CD14-positive monocyte (primary cell): Measurements from ENCODE around the gene CCR8. TPM values are rescaled to one million over a fixed set of nuclear protein-coding genes. Genes with fewer than 3 reads are reported as not detected.
A peak's percentile ranks its signal among the peaks of the same experiment; 100 is the strongest.

Experiments used
- DNase-seq, 3 donors: peaks; one replicate each; pipeline ENCODE4 v3.0.0-alpha.2; 2011 to 2022
- H2AFZ ChIP-seq: 2 replicates; pipeline ENCODE4 v1.6.0; 2012; ENCODE audit warnings: mild to moderate bottlenecking, low read depth, low read length, inconsistent platforms; ENCODE audit not compliant: insufficient read depth, poor library complexity, severe bottlenecking
- H3K27ac ChIP-seq, 2 donors: 1 replicate in 1 of 2; 2 replicates in 1 of 2; pipeline ENCODE4 v1.5.1; 2012 to 2013; ENCODE audit warnings: low read length in 2 of 2, control low read depth in 1 of 2, inconsistent platforms in 1 of 2, low read depth in 1 of 2, mild to moderate bottlenecking in 1 of 2
- H3K27me3 ChIP-seq, 2 donors: one replicate each; pipeline versions ENCODE4 v1.6.0 to v1.6.1; 2011 to 2013; ENCODE audit warnings: low read length in 2 of 2; ENCODE audit not compliant: control insufficient read depth in 2 of 2, insufficient read depth in 2 of 2
- H3K36me3 ChIP-seq, 2 donors: replicated peaks in 1 of 2; 1 replicate in 1 of 2; 2 replicates in 1 of 2; pipeline versions ENCODE4 v1.5.1 to v1.6.1; 2012 to 2013; ENCODE audit warnings: low read length in 2 of 2, control low read depth in 1 of 2, inconsistent platforms in 1 of 2, mild to moderate bottlenecking in 1 of 2; ENCODE audit not compliant: insufficient read depth in 2 of 2, control insufficient read depth in 1 of 2
- H3K4me1 ChIP-seq, 2 donors: 1 replicate in 1 of 2; 2 replicates in 1 of 2; pipeline versions ENCODE4 v1.5.1 to v1.6.1; 2012 to 2013; ENCODE audit warnings: low read length in 2 of 2, control low read depth in 1 of 2, inconsistent platforms in 1 of 2, mild to moderate bottlenecking in 1 of 2, moderate library complexity in 1 of 2; ENCODE audit not compliant: insufficient read depth in 2 of 2, control insufficient read depth in 1 of 2
- H3K4me2 ChIP-seq: replicated peaks from 2 replicates; pipeline ENCODE3; 2012; ENCODE audit warnings: low read length, moderate library complexity, mild to moderate bottlenecking; ENCODE audit not compliant: poor library complexity, severe bottlenecking; ENCODE audit errors: extremely low read depth
- H3K4me3 ChIP-seq, 3 experiments: fragments of 200-600 bp in 1 of 3; sonication (generic) in 1 of 3; replicated peaks in 1 of 3; 1 replicate in 2 of 3; 2 replicates in 1 of 3; pipeline ENCODE4 v1.5.1; 2011 to 2013; ENCODE audit warnings: low read length in 3 of 3, mild to moderate bottlenecking in 3 of 3, control low read depth in 2 of 3, low read depth in 2 of 3, inconsistent platforms in 1 of 3, moderate library complexity in 1 of 3
- H3K79me2 ChIP-seq: 2 replicates; pipeline ENCODE4 v1.6.0; 2012; ENCODE audit warnings: mild to moderate bottlenecking, control low read depth, inconsistent platforms, low read length, moderate library complexity; ENCODE audit not compliant: insufficient read depth
- H3K9ac ChIP-seq: 2 replicates; pipeline ENCODE4 v1.6.0; 2017; ENCODE audit warnings: low read length, mild to moderate bottlenecking; ENCODE audit not compliant: insufficient read depth, poor library complexity, severe bottlenecking
- H3K9me3 ChIP-seq, 2 donors: replicated peaks in 1 of 2; 1 replicate in 1 of 2; 2 replicates in 1 of 2; pipeline versions ENCODE4 v1.5.1 to v1.6.1; 2012 to 2013; ENCODE audit warnings: low read length in 2 of 2, control low read depth in 1 of 2; ENCODE audit not compliant: control insufficient read depth in 1 of 2, insufficient read depth in 1 of 2
- H4K20me1 ChIP-seq: 2 replicates; pipeline ENCODE4 v1.6.0; 2012; ENCODE audit warnings: mild to moderate bottlenecking, low read length, control low read depth, moderate library complexity; ENCODE audit not compliant: insufficient read depth
- H3K27ac Mint-ChIP-seq, 7 donors: one replicate each; pipeline ENCODE4 v1.8.0; 2020; ENCODE audit warnings: mild to moderate bottlenecking in 7 of 7, mixed read lengths in 7 of 7, moderate library complexity in 6 of 7, inconsistent platforms in 2 of 7
- H3K27me3 Mint-ChIP-seq, 3 donors: one replicate each; pipeline ENCODE4 v1.8.0; 2021 to 2022; ENCODE audit warnings: low read depth in 3 of 3, mild to moderate bottlenecking in 3 of 3, mixed read lengths in 3 of 3, moderate library complexity in 3 of 3, inconsistent platforms in 1 of 3
- H3K36me3 Mint-ChIP-seq, 2 donors: one replicate each; pipeline ENCODE4 v1.8.0; 2020; ENCODE audit warnings: mixed read lengths in 2 of 2, inconsistent platforms in 1 of 2, mild to moderate bottlenecking in 1 of 2
- H3K4me1 Mint-ChIP-seq: one replicate; pipeline ENCODE4 v1.8.0; 2020; ENCODE audit warnings: mild to moderate bottlenecking, mixed read lengths
- H3K4me3 Mint-ChIP-seq, 2 donors: one replicate each; pipeline ENCODE4 v1.8.0; 2020; ENCODE audit warnings: mild to moderate bottlenecking in 2 of 2, mixed read lengths in 2 of 2, moderate library complexity in 1 of 2
- H3K9me3 Mint-ChIP-seq, 7 donors: one replicate each; pipeline ENCODE4 v1.8.0; 2020 to 2022; ENCODE audit warnings: mixed read lengths in 7 of 7, mild to moderate bottlenecking in 6 of 7, moderate library complexity in 6 of 7, inconsistent platforms in 2 of 7
- WGBS: methylation state at CpG from one replicate; pipeline ENCODE4 v1.1.5; 2013; ENCODE audit warnings: missing lambda C conversion rate; ENCODE audit not compliant: insufficient coverage; 5-methylcytosine and 5-hydroxymethylcytosine counted together
- intact Hi-C, 2 donors: fragments of 100-400 bp; cut with micrococcal nuclease; formaldehyde crosslinking; loops; one replicate each; pipeline versions ENCODE4 v1.15.0 to v1.15.1; 2023
- polyA plus RNA-seq, 3 donors: library from polyadenylated mRNA; depleted of rRNA in 1 of 3; unstranded in 2 of 3; stranded (reverse) in 1 of 3; fragments of 300-500 nt in 2 of 3; fragments of >200 nt in 1 of 3; fragmentation: Illumina TruSeq in 2 of 3; gene quantifications; 1 replicate in 2 of 3; 2 replicates in 1 of 3; pipeline ENCODE4 v1.2.3, GENCODE V29; 2012 to 2021
- TF ChIP-seq, protein P1 (sequence below): fragments of 200-600 bp; IDR thresholded peaks from one replicate; pipeline ENCODE4 v1.8.0; 2022; ENCODE audit warnings: antibody characterized with exemption, mild to moderate bottlenecking

CCR8 gene
- polyA plus RNA-seq, 3 donors = not detected

DNA sequence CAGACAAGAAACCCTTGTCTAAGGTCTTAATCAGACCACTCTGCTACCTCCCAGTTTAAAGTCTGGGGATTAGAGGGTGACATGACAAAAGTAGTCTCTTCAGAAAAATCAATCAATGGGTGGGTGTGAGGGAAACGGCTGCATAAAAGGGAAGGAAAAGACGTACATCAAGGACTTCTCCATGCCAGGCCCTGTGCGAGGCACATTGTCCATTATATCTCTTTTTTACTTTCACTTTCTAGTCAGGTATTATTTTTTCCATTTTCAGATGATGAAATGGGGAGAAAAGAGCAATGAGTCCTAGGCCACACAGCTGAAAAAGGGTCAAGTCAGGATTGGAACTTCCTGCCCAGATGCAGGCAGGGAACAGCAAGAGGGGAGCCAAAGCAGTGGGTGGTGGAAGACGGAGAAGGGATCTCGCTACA lies 45.0 kb upstream of the CCR8 start:
- H3K27me3 Mint-ChIP-seq = peaks cover 0 to 2% (median 0%) of the 10 kb centered on the region in 3 donors
- H3K36me3 Mint-ChIP-seq = no peaks in the 10 kb centered on the region
- WGBS = no CpG with 5 or more reads among the region's 5 CpGs
- peaks cover 0 to 3% (median 0%) of the 10 kb centered on the region in 7 donors for H3K9me3 Mint-ChIP-seq
- Histone ChIP-seq H3K9me3 (no peaks in the 10 kb centered on the region), H3K79me2 (peaks cover 21% of the 10 kb centered on the region), H3K27ac (peak overlapping the region; percentile 30 to 43), H4K20me1 (no peaks in the 10 kb centered on the region), H3K4me3 (peak overlapping the region in 1 of 3 experiments; percentile 26), H3K27me3 (no peaks in the 10 kb centered on the region), H2AFZ (no peak overlapping the region), H3K36me3 (no peaks in the 10 kb centered on the region), H3K4me2 (peak overlapping the region; percentile 25), H3K4me1 (peaks cover 48 to 49% of the 10 kb centered on the region in 2 donors), H3K9ac (no peak overlapping the region)
- intact Hi-C loops = loop anchor here (5.0 to 10.0 kb wide), 2 partner anchors 37 to 180 kb away; partner anchors contain the start of genes GORASP1 (in 1 of the 2) and TTC21A (in 1 of the 2)
- peak overlapping the region in 1 of 2 donors; percentile 66 for H3K4me3 Mint-ChIP-seq
- H3K4me1 Mint-ChIP-seq = peaks cover 58% of the 10 kb centered on the region
- H3K27ac Mint-ChIP-seq = peak overlapping the region; percentile 69 to 92 (median 87)
- TF ChIP-seq, protein P1, sequence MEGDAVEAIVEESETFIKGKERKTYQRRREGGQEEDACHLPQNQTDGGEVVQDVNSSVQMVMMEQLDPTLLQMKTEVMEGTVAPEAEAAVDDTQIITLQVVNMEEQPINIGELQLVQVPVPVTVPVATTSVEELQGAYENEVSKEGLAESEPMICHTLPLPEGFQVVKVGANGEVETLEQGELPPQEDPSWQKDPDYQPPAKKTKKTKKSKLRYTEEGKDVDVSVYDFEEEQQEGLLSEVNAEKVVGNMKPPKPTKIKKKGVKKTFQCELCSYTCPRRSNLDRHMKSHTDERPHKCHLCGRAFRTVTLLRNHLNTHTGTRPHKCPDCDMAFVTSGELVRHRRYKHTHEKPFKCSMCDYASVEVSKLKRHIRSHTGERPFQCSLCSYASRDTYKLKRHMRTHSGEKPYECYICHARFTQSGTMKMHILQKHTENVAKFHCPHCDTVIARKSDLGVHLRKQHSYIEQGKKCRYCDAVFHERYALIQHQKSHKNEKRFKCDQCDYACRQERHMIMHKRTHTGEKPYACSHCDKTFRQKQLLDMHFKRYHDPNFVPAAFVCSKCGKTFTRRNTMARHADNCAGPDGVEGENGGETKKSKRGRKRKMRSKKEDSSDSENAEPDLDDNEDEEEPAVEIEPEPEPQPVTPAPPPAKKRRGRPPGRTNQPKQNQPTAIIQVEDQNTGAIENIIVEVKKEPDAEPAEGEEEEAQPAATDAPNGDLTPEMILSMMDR = no peak
- DNase-seq = peak in 2 of 3 donors; percentile 48 to 49

DNA sequence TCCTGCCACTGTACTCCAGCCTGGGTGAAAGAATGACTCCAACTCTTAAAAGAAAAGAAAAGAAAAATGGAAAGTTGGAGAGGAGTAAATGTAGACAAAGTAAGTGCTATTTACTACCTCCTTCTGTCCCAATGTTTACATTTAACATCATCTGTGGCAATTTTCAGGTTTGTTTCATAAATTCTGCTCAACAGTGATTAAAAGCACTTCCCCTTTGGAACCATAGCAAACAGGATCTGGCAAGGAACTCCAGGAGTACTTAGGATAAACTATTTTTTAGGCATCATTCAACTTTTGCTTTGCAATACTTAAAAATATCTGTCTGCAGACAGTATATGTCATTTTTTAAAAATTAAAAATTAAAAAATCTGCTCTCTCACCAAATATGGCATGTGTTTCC lies 44.2 kb upstream of the CCR8 start:
- H3K9me3 ChIP-seq = no peaks in the 10 kb centered on the region
- H3K27ac Mint-ChIP-seq = peak overlapping the region in 3 of 7 donors; percentile 10 to 87 (median 84)
- peak overlapping the region in 1 of 2 donors; percentile 43 for H3K27ac ChIP-seq
- H3K4me1 ChIP-seq = peaks cover 39 to 43% of the 10 kb centered on the region in 2 donors
- peaks cover 0 to 3% (median 0%) of the 10 kb centered on the region in 7 donors for H3K9me3 Mint-ChIP-seq
- TF ChIP-seq, protein P1 = no peak
- no peaks in the 10 kb centered on the region for H3K36me3 Mint-ChIP-seq
- peaks cover 13% of the 10 kb centered on the region for H3K79me2 ChIP-seq
- H3K4me1 Mint-ChIP-seq = peaks cover 49% of the 10 kb centered on the region
- H3K4me2 ChIP-seq = no peak overlapping the region
- H2AFZ ChIP-seq = no peak overlapping the region
- no peak overlapping the region for H3K9ac ChIP-seq
- H3K4me3 Mint-ChIP-seq = no peak overlapping the region
- H3K36me3 ChIP-seq = no peaks in the 10 kb centered on the region
- no peaks in the 10 kb centered on the region for H4K20me1 ChIP-seq
- no peaks in the 10 kb centered on the region for H3K27me3 ChIP-seq
- intact Hi-C loops = loop anchor here in 1 of 2 donors (10.0 kb wide), 1 partner anchor 181 kb away; the partner anchor contains the start of genes GORASP1 and TTC21A
- DNase-seq = no peak
- peaks cover 0 to 2% (median 1%) of the 10 kb centered on the region in 3 donors for H3K27me3 Mint-ChIP-seq
- no peak overlapping the region for H3K4me3 ChIP-seq
